AG09319 (cell line): Measurements from ENCODE around the gene SLC26A1.

Source experiments
- DNase-seq: peaks from one replicate; pipeline ENCODE4 v3.0.0-alpha.2; 2010; ENCODE audit warnings: low read depth; ENCODE audit errors: extremely low read depth
- TF ChIP-seq, protein P1 (sequence below): IDR thresholded peaks from 2 replicates; pipeline ENCODE4 v1.5.1; 2011; ENCODE audit warnings: low read depth, mild to moderate bottlenecking, inconsistent platforms, low read length, moderate library complexity

Gene SLC26A1

DNA sequence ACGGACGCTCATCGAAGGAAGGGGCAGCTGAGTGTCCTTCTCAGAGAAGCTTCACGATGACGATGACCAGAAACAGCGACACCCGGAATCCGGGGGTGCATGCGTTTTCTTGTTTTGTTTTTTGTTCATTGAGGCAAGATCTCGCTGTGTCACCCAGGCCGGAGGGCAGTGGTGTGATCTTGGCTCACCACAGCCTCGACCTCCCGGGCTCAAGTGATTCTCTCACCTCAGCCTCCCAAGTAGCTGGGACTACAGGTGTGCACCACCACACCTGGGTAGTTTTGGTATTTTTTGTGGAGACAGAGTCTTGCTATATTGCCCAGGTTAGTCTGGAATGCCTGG lies 39.7 kb downstream of the SLC26A1 start:
- DNase-seq = no peak
- TF ChIP-seq, protein P1, sequence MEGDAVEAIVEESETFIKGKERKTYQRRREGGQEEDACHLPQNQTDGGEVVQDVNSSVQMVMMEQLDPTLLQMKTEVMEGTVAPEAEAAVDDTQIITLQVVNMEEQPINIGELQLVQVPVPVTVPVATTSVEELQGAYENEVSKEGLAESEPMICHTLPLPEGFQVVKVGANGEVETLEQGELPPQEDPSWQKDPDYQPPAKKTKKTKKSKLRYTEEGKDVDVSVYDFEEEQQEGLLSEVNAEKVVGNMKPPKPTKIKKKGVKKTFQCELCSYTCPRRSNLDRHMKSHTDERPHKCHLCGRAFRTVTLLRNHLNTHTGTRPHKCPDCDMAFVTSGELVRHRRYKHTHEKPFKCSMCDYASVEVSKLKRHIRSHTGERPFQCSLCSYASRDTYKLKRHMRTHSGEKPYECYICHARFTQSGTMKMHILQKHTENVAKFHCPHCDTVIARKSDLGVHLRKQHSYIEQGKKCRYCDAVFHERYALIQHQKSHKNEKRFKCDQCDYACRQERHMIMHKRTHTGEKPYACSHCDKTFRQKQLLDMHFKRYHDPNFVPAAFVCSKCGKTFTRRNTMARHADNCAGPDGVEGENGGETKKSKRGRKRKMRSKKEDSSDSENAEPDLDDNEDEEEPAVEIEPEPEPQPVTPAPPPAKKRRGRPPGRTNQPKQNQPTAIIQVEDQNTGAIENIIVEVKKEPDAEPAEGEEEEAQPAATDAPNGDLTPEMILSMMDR = no peak

DNA sequence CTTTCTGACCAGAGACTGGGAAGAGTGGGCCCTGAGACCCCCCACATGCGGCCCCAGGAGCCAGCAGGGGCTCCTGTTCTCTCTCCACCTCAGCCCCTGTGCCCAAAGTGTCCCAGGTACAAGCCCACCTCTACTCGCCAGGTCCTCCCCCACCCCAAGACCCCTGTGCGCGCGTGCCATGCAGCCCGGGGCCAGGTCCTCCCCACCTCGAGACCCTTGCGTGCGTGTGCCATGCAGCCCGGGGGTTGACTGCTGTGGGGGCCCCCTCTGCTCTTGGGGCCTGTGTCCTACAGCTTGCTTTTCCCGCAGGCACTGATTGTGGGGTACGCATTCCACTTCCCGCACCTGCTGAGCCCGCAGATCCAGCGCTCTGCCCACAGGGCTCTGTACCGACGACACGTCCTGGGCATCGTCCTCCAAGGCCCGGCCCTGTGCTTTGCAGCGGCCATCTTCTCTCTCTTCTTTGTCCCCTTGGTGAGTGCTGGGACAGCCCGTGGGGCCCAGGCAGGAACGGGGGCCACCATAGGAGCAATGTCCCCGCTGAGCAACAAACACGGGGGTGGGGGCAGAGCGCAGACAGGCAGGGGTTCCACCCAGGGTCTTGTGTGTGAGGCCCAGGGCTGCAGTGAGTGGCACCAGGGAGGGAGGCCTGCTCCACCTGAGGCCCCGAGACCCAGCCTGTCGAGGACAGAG lies 40.2 kb downstream of the SLC26A1 start:
- DNase-seq = no peak
- TF ChIP-seq, protein P1 = no peak

DNA sequence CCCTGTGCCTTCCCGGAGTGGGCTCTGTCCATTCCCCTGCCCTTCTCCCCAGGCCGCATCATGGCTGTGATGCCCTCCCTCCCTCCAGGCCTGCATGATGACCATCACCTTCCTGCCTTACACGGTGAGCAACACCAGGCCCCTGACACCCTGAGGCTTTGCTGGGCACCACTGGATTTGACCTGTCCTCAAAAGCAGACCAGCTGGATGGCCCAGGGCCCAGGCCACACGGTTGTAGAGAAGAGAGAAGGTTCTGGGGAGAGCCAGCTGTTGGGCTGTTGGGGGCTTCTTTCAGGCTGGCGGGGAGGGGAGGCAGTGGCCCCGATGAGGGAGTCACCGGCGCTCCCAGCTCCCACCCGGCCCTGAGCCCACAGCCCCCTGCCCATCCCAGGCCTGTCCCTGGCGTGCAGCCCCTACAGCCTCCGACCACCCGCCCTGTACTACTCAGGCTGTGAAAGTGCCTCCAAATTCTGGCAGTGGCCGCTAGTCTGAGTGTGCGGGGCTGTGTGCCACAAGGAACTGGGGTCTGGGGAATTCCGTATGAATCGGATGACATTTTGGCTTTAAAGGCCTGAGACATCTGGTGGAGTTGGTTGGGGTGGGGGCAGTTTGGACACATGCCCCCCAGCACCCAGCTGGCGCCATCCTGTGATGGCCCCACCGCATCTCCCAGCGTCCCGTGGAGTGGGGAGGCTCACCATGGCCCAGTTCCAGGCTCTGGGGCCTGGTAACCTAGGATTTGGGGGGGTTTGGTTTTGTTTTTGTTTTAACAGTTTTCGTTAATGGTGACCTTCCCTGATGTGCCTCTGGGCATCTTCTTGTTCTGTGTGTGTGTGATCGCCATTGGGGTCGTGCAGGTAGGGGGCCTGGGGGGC lies 41.4 kb downstream of the SLC26A1 start:
- no peak for DNase-seq
- TF ChIP-seq, protein P1 = no peak

DNA sequence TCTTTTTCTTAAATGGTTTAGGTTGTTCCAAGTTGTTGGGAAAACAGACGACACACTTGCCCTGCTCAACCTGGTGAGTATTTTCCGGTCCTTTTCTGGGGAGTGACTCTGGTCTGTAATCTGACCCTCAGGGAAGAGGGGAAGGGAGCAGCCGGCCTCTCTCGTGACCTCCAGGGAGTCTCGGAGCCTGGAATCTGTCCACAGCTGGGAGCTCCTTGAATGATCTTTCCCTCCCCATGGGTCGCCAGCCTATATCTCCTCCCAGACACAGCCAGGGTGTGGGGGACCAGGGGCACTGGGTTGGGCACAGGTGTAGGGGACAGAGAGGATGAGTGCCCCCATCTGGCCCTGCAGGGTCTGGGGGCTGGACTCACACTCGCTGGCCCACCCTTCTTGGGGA lies 42.0 kb downstream of the SLC26A1 start:
- no peak for DNase-seq
- TF ChIP-seq, protein P1 = no peak

DNA sequence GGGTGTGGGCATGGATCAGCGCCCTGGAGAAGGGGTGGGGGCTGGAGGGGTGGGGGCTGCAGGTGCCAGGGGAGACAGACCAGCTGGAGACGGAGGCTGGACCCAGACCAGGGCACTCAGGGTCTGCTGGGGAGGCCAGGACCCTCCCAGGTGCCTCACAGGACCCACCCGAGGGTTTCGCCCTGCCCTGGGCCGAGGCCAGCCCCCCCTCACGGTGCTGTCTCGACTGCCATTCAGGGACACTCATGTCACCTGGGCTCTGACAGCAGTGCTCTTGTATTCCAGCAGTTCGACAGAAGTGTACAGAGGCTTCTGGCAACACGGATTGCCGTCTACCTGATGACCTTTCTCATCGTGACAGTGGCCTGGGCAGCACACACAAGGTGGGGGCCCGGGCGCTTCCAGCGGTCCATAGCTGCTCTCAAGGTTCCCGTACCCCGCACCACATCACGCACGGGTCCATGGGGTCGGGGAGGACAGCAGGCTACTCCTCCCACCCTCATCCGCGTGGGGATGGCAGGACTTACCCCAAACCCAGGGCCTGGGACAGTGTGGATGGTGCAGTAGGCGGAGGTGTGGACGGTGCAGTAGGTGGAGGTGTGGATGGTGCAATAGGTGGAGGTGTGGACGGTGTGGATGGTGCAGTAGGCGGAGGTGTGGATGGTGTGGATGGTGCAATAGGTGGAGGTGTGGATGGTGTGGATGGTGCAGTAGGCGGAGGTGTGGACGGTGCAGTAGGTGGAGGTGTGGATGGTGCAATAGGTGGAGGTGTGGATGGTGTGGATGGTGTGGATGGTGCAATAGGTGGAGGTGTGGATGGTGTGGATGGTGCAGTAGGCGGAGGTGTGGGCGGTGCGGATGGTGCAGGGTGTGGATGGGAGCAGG lies 42.8 kb downstream of the SLC26A1 start:
- DNase-seq = no peak
- TF ChIP-seq, protein P1 = no peak

DNA sequence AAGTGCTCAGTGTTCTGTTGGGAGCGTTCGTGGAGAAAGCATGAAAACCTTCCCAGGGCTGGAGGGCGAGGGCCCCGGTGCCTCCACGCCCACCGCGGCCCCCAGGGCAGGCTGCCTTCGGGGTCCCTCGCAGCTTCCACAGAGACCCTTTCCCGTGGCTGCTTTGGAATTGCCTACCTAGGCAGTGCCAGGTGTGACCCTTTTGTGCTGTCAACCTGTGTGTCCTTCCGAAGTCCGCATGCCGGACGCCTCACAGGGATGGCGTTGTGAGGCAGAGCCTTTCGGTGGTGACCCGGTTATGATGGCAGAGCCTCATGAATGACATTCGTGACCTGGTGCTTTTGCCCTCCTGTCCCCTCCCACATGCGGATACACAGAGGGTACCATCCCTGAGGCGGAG lies 43.5 kb downstream of the SLC26A1 start:
- DNase-seq = no peak

More for the DNA sequence above, 43.5 kb downstream of the SLC26A1 start:
- TF ChIP-seq, protein P1 = no peak
